ENCODE results near the gene CRYL1. TPM values are rescaled to one million over a fixed set of nuclear protein-coding genes. Genes with fewer than 3 reads are reported as not detected.
A peak's percentile ranks its signal among the peaks of the same experiment; 100 is the strongest.

CRYL1 gene
- total RNA-seq, 1 donor from 2014 or later, result 3.6 TPM

DNA sequence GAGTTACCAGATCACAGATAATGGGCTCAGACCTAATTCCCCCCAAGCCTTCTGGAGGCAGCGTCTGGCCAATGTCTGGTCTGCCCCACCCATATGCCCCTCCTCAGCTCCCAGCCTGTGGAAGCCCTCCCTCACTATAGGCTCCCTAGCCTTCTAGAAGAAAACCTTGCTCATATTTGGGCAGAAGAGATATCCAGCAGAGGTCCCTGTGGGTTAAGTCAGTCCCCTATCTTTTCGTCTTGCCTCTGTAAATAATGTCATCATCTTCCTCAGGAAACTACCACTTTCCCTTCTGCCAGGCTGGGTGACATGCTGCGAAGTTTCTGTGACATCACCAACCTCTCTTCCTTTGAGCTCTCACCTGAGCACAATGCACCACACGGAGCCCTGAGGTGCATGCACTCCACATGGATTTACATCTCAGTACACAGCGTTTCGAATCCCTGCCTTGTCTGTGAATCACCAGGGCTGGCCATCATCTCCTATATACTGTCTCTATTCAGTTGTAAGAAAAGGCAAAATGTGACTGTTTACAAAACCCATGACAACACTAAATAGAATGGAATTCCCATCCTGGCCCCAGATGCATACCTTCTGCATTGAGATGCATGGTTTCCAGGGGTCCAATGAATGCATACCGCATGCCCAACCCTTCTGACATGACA is 112.8 kb downstream of the CRYL1 start:
- peaks cover under 1% of the 10 kb centered on the region for H3K4me1 ChIP-seq
- no peak overlapping the region for H3K27ac Mint-ChIP-seq

DNA sequence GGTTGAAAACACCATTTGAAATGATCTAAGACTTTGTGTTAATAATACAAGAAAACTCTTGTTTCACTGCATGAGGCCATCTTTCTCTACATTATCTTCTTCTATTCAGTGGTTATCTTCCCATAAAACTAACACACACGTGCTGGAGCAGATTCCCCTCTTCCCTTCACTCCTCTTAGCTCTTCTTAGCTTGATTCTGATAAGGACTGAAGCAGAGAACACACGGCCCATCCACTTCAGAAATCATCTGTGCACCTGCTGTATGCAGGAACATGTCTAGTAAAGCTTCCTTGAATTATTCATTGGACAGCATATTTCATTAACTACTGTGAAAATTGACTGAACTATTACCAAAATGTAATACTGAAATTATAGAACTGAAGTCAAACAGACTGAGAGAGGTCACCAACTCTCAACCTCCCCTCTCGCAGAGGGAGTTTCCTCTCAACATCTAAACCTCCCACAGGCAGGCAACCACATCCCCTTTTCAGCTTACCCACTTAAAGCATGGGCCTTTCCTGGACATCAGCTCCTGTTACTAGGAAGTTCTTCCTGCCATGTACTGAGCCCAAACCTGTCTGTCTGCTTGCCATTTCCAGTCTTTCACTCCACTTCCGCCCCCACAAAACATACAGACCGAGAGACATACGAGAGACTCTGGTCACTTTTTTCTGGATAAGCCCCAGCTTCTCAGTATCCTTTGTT is 113.9 kb downstream of the CRYL1 start:
- TF ChIP-seq EZH2phosphoT487 (IDR thresholded peaks at IDR 0.05), result no peak
- TF ChIP-seq EZH2 (IDR thresholded peaks at IDR 0.05), result no peak
- TF ChIP-seq, protein P1, sequence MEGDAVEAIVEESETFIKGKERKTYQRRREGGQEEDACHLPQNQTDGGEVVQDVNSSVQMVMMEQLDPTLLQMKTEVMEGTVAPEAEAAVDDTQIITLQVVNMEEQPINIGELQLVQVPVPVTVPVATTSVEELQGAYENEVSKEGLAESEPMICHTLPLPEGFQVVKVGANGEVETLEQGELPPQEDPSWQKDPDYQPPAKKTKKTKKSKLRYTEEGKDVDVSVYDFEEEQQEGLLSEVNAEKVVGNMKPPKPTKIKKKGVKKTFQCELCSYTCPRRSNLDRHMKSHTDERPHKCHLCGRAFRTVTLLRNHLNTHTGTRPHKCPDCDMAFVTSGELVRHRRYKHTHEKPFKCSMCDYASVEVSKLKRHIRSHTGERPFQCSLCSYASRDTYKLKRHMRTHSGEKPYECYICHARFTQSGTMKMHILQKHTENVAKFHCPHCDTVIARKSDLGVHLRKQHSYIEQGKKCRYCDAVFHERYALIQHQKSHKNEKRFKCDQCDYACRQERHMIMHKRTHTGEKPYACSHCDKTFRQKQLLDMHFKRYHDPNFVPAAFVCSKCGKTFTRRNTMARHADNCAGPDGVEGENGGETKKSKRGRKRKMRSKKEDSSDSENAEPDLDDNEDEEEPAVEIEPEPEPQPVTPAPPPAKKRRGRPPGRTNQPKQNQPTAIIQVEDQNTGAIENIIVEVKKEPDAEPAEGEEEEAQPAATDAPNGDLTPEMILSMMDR (IDR thresholded peaks at IDR 0.05), result no peak
- Mint-ChIP-seq H3K27me3 (ENCODE audit: insufficient read depth, low read depth) (no peaks in the 10 kb centered on the region), H3K27ac (no peak overlapping the region), H3K9me3 (peaks cover 2% of the 10 kb centered on the region), H3K4me1 (no peaks in the 10 kb centered on the region), H3K4me3 (no peak overlapping the region), H3K36me3 (no peaks in the 10 kb centered on the region)
- H2AFZ ChIP-seq (replicated peaks), result no peak overlapping the region
- H3K9ac ChIP-seq, result no peak overlapping the region
- H3K27ac ChIP-seq, result no peak overlapping the region
- H3K36me3 ChIP-seq, result no peaks in the 10 kb centered on the region
- DNase-seq (ENCODE audit: low spot score), result no peak
- no peak overlapping the region for H3K4me3 ChIP-seq
- no peak overlapping the region for H3K4me2 ChIP-seq
- H4K20me1 ChIP-seq (ENCODE audit: low read depth), result no peaks in the 10 kb centered on the region
- H3K4me1 ChIP-seq, result peaks cover 6% of the 10 kb centered on the region
- H3K79me2 ChIP-seq (ENCODE audit: low read depth), result no peaks in the 10 kb centered on the region
- H3K27me3 ChIP-seq, result peaks cover 6% of the 10 kb centered on the region
- no peaks in the 10 kb centered on the region for H3F3A ChIP-seq (ENCODE audit: low read depth)
- no peaks in the 10 kb centered on the region for H3K9me3 ChIP-seq (ENCODE audit: low read depth)

More for the DNA sequence above, 112.8 kb downstream of the CRYL1 start:
- Histone ChIP-seq H2AFZ (replicated peaks) (peak overlapping the region; percentile 54), H3K27ac (no peak overlapping the region), H3K27me3 (peaks cover 6% of the 10 kb centered on the region), H3K79me2 (ENCODE audit: low read depth) (no peaks in the 10 kb centered on the region), H3K36me3 (no peaks in the 10 kb centered on the region), H3K4me2 (no peak overlapping the region), H3F3A (ENCODE audit: low read depth) (no peaks in the 10 kb centered on the region), H3K4me3 (no peak overlapping the region), H3K9ac (no peak overlapping the region), H4K20me1 (ENCODE audit: low read depth) (no peaks in the 10 kb centered on the region), H3K9me3 (ENCODE audit: low read depth) (no peaks in the 10 kb centered on the region)
- Mint-ChIP-seq H3K4me3 (no peak overlapping the region), H3K36me3 (no peaks in the 10 kb centered on the region), H3K9me3 (peaks cover 2% of the 10 kb centered on the region), H3K27me3 (ENCODE audit: insufficient read depth, low read depth) (no peaks in the 10 kb centered on the region), H3K4me1 (no peaks in the 10 kb centered on the region)
- TF ChIP-seq EZH2 (IDR thresholded peaks at IDR 0.05) (no peak), EZH2phosphoT487 (IDR thresholded peaks at IDR 0.05) (no peak)
- TF ChIP-seq, protein P1 (IDR thresholded peaks at IDR 0.05), result no peak
- DNase-seq (ENCODE audit: low spot score), result no peak

DNA sequence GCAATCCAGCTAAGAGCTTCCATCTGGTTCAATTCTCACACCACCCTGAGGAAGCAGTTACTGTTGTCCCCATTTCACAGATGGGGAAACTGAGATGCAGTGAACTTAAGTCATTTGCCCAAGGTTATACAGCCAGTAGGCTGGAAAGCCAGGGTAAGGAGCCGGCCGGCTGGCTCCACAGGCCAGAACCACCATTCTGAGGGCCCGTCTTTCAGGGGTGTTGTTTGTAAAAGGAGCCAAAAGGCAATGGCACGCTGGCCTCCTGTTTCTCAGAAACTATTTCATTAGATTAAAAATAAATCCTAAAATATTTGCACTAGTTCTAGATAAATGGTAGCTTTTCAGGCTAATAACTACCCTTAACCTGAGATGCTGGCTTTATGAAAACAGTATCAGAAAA is 114.9 kb downstream of the CRYL1 start:
- Histone ChIP-seq H3K36me3 (no peaks in the 10 kb centered on the region), H3K4me1 (peaks cover 6% of the 10 kb centered on the region), H3F3A (ENCODE audit: low read depth) (no peaks in the 10 kb centered on the region), H3K9ac (no peak overlapping the region), H3K9me3 (ENCODE audit: low read depth) (no peaks in the 10 kb centered on the region), H3K4me3 (no peak overlapping the region), H3K79me2 (ENCODE audit: low read depth) (no peaks in the 10 kb centered on the region), H3K27me3 (peaks cover 6% of the 10 kb centered on the region), H3K27ac (no peak overlapping the region), H3K4me2 (no peak overlapping the region), H2AFZ (replicated peaks) (no peak overlapping the region), H4K20me1 (ENCODE audit: low read depth) (no peaks in the 10 kb centered on the region)
- no peaks in the 10 kb centered on the region for H3K27me3 Mint-ChIP-seq (ENCODE audit: insufficient read depth, low read depth)
- no peak overlapping the region for H3K4me3 Mint-ChIP-seq
- no peak for DNase-seq (ENCODE audit: low spot score)
- peaks cover 5% of the 10 kb centered on the region for H3K4me1 Mint-ChIP-seq
- H3K9me3 Mint-ChIP-seq, result peaks cover 2% of the 10 kb centered on the region
- H3K36me3 Mint-ChIP-seq, result no peaks in the 10 kb centered on the region
- no peak for TF ChIP-seq EZH2 (IDR thresholded peaks at IDR 0.05)
- no peak for TF ChIP-seq EZH2phosphoT487 (IDR thresholded peaks at IDR 0.05)
- H3K27ac Mint-ChIP-seq, result no peak overlapping the region

DNA sequence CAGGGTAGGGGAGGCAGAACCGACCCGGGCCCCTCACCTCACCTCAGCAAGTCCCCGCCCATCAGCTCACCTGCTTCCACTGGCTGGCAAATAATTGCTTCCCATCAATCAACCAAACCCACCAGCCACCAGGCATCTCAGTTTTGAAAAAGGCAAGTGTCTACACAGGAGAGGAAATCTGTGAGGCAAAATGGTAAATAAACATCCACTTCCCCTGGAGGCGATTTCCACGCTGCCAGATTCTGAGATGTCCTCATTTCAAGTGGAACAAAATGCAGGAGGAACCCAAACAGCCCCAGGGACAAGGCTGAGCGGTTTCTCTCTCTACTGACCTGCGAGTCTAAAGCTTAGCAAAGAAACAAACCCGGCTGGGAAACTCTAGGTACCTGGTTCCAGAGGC is 117.5 kb downstream of the CRYL1 start:
- peaks cover 2% of the 10 kb centered on the region for H3K27me3 Mint-ChIP-seq (ENCODE audit: insufficient read depth, low read depth)
- H3K27ac ChIP-seq, result no peak overlapping the region
- H3F3A ChIP-seq (ENCODE audit: low read depth), result no peaks in the 10 kb centered on the region
- H3K9me3 ChIP-seq (ENCODE audit: low read depth), result no peaks in the 10 kb centered on the region
- H3K4me3 ChIP-seq, result no peak overlapping the region
- H3K79me2 ChIP-seq (ENCODE audit: low read depth), result no peaks in the 10 kb centered on the region
- H2AFZ ChIP-seq (replicated peaks), result no peak overlapping the region
- peaks cover 5% of the 10 kb centered on the region for H3K4me1 Mint-ChIP-seq
- no peak for DNase-seq (ENCODE audit: low spot score)
- no peak overlapping the region for H3K27ac Mint-ChIP-seq
- no peak overlapping the region for H3K9ac ChIP-seq
- no peaks in the 10 kb centered on the region for H3K27me3 ChIP-seq
- no peaks in the 10 kb centered on the region for H3K36me3 ChIP-seq
- no peaks in the 10 kb centered on the region for H3K36me3 Mint-ChIP-seq
- no peaks in the 10 kb centered on the region for H4K20me1 ChIP-seq (ENCODE audit: low read depth)
- peaks cover 6% of the 10 kb centered on the region for H3K4me1 ChIP-seq
- TF ChIP-seq EZH2 (IDR thresholded peaks at IDR 0.05), result no peak
- TF ChIP-seq, protein P1 (IDR thresholded peaks at IDR 0.05), result no peak
- H3K4me2 ChIP-seq, result no peak overlapping the region
- no peaks in the 10 kb centered on the region for H3K9me3 Mint-ChIP-seq
- no peak overlapping the region for H3K4me3 Mint-ChIP-seq

Measured in neural progenitor cell (in vitro differentiated cells).